HG03045 (cell line): ENCODE measurements around the gene GRIN3B.

Experiments
- ATAC-seq: cut with Tn5 transposase; IDR thresholded peaks from one replicate; pipeline ENCODE4 v1.9.1; 2021; ENCODE audit warnings: mild to moderate bottlenecking, moderate library complexity; ENCODE audit not compliant: unreplicated experiment

Gene GRIN3B

DNA sequence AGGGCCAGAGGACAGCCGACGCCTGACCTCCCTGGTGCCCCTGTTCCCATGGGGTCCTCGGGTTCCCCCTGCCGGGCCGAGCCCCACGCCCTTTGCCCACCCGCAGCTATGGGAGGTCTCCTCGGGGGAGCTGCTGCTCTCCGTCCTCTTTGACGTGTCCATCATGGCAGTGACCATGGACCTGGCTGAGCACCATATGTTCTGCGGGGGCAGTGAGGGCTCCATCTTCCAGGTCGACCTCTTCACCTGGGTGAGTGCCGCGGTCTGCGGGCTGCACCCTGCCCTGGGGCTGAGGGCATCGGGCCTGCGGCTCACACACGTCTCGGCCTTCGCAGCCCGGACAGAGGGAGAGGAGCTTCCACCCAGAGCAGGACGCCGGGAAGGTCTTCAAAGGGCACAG lies 9.5 kb upstream of the GRIN3B start:
- no peak for ATAC-seq

DNA sequence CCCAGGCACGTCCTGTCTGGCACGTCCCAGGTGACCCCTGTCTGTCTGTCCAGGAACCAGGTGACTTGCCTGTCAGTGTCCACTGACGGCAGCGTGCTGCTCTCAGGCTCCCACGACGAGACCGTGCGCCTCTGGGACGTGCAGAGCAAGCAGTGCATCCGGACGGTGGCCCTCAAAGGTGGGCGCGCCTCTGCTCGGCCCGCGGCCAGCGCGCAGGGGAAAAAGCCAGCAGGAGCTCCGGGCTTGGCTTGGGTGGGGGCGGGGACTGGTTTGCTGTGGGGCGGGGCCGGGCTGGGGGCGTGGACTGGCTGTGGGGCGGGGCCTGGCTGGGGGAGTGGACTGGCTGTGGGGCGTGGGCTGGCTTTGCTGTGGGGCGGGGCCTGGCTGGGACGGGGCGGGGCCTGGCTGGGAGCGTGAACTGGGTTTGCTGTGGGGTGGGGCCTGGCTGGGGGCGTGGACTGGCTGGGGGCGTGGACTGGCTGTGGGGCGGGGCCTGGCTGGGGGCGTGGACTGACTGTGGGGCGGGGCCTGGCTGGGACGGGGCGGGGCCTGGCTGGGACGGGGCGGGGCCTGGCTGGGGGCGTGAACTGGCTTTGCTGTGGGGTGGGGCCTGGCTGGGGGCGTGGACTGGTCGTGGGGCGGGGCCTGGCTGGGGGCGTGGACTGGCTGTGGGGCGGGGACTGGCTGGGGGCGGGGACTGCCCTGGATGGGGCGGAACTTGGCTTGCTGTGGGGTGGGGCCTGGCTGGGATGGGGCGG lies 8.9 kb upstream of the GRIN3B start:
- ATAC-seq: no peak

DNA sequence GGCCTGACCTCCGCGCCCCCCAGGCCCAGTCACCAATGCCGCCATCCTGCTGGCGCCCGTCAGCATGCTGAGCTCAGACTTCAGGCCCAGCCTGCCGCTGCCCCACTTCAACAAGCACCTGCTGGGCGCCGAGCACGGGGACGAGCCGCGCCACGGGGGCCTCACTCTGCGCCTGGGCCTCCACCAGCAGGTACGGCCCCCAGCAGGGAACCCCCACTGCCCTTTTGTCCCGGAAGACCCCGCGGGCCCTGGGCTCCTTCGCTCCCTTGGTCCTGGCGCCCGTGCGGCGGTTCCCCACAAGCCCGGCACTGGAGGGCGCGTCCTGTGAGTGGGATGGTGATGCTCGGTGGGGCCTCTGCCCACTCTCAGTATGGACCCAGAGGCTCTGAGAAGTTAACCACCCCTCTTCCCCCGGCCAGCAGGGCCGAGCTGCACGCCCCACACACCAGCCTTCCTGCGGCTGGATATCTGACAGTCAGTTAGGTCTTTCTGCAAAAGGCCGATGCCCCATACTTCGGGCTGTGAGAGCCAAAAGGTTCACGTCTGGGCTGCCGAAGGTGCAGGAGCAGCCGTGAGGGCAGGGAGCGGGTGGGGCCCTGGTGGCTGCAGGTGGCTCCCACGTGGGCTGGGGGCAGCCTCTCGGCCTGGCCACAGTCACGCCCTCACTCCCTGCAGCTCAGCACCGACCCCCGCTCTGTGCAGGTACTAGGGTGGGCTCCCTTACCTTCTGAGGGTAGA lies 8.1 kb upstream of the GRIN3B start:
- ATAC-seq: no peak

DNA sequence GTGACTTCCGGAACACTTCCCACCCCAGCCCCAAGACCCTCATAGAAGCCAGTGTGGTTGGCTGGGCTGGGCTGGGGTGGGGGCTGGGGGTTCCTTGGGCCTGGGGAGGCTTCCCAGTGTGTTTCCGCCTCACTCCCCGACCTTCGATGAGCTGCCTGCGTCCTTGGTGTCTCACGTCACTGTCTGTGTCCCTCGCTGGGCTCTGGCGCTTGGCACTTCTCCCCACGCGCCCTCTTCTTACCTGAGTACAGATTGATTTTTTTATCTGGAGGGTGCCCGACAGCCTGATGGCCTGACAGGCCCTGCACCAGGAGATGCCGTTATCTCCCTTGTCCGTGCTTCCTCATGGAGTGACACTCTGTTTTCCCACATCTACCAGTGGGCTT lies 7.6 kb upstream of the GRIN3B start:
- no peak for ATAC-seq

DNA sequence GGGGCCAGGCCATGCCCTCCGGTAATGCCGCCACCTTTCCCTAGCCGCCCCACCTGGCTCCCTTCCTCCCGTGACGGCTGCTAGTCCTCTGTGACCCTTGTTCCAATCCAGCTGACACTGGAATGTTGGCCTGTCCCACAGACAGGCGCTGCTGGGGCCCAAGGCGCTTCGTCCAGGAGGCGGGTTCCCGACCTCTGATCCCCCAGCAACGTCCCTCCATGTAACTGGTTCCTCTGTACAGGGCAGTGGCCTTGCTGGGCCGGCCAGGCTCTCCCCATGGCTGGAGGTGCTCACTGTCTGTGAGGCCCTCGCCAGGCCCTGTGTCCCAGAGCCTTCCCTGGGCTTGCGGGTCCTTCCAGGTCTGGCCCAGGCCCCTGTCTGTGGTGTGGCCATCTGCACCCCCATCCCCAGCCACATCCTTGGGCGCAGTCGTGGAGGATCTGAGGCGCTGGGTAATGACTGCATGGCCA lies 6.8 kb upstream of the GRIN3B start:
- ATAC-seq: no peak

DNA sequence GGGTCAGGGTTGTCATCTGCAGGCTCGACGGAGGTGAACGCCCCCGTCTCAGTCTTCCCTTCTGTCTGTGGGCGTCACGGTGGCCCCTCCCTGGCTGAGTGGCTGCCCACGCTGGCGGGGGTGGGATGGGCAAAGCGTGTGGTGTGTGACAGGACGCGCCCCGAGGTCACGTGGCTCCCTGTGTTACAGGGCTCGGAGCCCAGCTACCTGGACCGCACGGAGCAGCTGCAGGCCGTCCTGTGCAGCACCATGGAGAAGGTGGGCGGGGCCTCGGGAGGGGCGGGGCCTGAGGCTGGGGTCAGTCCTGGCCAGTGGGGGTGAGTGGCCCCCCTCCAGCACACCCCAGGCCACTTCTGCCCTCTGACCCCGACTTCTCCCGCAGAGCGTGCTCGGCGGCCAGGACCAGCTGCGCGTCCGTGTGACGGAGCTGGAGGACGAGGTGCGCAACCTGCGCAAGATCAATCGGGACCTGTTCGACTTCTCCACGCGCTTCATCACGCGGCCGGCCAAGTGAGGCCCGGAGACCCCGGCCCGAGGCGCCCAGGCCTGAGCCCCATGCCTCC lies 6.3 kb upstream of the GRIN3B start:
- ATAC-seq: no peak

DNA sequence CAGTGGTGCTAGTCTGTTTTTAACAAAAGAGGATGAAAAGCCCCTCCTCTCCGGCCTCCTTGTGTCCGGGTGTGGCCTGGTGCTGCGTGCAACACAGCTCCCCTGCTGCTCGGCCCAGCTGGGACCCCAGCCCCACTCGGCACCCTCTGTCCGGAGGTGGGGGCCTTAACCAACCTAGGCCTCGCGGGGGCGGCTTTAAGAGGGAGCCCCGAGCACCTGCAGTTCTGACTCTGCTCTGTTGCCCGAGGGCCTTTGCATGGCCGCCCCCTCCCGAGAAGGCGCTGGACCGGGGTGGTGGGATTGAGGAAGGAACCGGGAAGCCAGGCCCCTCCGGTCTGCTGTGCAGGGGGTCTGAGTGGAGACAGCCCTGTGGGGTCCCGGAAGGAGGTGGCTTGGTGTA lies 5.7 kb upstream of the GRIN3B start:
- ATAC-seq: no peak

DNA sequence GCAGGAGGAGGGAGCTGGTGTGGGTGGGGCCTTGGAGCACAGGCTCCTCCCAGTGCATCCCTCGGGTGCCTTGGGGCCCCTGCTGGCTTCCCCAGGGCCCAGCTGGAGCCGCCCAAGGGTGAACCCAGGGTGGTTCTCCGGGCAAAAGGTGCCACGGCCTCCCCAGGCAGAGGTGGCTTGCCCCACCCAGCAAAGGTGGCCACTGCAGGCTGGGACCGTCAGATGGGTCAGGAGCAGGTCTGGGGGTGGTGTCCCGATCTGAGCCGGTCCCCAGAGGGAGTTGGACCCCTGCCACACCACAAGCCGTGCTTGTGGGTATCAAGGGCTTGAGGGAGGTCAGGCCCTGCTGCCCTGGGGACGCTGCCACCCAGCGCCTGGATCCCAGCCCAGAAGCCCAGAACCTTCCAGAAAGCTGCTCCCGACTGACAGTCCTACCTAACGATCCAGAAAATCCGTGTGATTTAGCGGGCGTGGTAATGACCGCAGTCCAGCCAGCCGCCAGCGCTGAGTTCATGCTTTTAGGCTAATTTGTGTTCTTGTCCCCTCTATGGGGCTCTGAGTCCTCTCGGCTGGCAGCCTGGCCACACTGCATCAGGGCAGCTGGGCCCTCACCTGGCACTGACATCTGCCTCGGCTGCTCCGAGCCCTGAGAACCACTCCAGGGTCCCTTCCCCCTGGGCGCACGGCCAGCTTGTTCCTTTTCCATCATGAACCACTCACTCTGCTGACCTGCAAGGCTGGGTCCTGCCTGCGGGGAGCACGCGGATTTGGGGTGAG lies 5.0 kb upstream of the GRIN3B start:
- ATAC-seq: no peak

DNA sequence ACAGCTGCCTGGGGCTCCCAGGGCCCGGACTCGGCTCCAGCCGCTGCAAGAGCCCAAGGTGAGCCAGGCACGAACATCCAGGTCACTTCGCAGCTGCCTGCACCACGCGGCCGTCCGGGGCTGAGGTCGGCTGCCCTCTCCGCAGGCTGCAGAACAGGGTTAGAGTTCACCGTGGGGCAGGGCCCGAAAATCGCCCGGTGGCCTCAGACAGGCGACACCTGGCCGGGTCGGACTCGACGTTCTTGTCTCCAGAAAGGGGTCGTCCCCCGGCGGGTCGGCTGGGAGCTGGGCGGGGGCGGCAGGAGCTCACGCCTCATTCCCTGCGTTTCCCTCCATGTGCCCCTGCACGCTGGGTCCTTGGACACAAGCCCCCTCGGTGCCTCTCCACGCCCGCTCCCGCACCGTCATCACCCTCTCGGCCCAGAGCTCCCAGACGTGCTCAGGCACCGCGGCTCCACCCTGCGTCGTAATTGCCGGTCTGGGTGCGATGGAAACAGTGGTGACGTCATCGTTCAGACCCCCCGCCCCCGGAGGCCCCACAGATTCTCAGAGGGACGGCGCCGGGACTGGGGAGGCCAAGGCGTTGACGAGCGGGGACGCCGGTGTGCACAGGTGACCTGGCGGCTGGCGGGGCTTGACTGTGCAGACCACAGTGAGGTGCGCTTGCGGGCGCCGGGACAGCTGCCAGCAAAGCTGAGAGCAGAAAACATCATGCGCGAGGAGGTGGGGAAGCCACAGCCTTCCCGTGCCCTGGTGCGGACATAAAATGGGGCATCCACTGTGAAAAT lies 4.0 kb upstream of the GRIN3B start:
- ATAC-seq: no peak

DNA sequence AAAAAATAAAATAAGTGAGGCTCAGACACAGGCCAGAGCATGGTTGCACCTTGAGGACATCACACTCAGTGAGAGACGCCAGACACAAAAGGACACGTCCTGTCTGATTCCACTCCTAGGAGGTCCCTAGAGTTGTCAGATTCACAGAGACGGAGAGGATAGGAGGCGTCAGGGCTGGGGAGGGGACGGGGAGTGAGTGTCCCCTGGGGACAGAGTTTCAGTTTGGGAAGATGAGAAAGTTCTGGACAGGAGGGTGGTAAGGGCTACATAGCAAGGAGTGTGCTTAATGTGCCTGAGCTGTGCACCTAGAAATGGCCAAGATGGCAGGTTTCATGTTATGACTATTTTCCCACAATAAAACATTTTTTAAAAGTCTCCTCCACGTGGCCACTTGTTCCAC lies 2.2 kb upstream of the GRIN3B start:
- ATAC-seq: no peak

DNA sequence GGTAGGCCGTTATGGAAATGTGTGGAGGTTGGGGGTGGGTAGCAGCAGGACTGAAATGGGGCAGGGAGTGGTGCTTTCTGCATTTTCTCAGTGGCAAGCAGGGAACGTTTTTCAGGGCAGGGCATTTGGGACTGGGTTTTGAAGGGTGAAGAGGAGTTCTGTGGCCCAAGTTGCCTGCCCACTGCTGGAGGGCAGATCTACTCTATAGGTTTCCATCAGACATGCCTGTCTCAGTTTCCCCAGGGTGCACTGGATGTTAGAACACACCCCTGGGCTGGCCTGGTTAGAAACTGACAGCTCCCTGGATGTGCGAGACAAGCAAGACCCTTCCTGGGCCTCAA lies 870 bp upstream of the GRIN3B start:
- ATAC-seq: no peak

DNA sequence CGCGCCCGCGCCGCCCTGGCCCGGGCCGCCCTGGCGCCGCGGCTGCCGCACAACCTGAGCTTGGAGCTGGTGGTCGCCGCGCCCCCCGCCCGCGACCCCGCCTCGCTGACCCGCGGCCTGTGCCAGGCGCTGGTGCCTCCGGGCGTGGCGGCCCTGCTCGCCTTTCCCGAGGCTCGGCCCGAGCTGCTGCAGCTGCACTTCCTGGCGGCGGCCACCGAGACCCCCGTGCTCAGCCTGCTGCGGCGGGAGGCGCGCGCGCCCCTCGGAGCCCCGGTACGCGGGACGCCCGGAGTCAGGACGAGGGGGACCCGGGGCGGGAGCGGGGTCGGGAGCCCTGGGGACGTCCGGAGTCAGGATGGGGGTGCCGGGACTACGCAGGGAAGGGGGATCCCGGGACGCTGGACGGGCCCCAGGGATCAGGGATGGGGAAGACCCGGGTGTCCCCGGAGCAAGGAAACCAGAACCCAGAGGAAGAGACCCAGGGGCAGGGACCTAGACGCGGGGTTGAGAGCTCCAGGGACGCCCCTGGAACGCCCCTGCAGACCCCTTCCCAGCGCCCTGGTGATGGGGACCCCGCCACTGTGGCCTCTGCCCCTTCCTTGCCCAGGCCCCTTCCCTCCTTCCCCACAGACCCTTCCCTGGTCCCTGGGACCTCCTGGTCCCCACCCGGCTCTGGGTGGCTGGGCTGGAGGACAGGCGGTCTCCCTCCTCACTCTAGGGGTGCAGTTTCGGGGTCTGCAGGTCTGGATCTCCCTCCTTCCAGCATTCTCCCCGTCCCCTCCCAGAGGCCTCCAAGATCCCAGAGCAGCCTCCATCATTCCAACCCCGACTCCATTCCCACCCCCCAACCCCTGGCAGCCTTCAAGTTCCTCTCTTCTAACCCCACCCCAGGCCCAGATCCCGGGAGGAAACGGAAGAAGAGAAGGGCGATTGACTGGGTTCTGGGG lies 645 bp downstream of the GRIN3B start:
- no peak for ATAC-seq

DNA sequence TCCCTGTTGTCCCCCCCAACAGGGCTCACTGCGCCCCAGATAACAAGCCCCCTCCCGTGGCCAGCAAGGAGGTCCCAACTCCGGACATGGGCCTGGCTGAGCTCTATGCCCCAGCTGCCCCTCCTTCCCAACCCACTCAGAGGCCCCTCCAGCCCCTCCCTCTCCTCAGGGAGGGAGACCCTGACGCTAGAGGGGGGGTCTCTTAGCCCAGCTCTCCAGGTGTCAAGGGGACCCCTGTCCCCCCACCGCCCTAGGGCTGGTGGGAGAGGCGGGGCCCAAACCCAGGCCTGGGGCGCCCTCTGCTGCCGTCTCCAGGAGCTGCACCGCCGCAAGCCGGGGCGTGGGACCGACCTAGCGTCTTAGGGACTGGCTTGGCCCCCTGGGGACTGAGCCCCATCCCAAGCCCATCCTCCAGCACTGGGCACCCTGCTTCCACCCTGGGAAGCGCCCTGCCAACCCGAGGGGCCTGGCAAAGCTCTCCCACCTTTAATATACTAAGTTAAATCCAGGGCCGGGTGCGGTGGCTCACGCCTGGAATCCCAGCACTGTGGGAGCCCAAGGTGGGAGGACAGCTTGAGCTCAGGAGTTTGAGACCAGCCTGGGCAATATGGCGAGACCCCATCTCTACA lies 1.4 kb downstream of the GRIN3B start:
- ATAC-seq: no peak

DNA sequence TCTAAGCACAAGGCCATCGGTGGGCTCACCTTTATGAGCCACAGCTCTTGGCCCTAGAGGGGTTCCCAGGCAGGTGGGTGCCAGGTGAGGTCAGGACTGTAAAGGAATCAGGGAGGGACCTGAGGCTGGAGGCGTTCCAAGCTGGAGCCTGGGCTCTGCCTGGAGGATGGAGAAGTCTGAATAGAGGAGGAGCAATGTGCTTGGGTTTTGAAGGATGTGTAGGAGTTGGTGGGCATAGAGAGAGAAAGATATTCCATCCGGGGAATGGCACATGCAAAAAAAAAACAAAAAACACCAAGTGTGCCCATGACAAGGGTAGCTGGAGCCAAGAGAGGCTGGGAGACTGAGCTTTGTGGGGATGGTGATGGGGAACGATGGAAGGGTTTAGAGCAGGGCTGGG lies 2.4 kb downstream of the GRIN3B start:
- ATAC-seq: no peak

DNA sequence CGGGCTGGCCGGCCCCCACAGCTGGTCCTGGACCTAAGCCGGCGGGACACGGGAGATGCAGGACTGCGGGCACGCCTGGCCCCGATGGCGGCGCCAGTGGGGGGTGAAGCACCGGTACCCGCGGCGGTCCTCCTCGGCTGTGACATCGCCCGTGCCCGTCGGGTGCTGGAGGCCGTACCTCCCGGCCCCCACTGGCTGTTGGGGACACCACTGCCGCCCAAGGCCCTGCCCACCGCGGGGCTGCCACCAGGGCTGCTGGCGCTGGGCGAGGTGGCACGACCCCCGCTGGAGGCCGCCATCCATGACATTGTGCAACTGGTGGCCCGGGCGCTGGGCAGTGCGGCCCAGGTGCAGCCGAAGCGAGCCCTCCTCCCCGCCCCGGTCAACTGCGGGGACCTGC lies 3.1 kb downstream of the GRIN3B start:
- ATAC-seq: no peak

DNA sequence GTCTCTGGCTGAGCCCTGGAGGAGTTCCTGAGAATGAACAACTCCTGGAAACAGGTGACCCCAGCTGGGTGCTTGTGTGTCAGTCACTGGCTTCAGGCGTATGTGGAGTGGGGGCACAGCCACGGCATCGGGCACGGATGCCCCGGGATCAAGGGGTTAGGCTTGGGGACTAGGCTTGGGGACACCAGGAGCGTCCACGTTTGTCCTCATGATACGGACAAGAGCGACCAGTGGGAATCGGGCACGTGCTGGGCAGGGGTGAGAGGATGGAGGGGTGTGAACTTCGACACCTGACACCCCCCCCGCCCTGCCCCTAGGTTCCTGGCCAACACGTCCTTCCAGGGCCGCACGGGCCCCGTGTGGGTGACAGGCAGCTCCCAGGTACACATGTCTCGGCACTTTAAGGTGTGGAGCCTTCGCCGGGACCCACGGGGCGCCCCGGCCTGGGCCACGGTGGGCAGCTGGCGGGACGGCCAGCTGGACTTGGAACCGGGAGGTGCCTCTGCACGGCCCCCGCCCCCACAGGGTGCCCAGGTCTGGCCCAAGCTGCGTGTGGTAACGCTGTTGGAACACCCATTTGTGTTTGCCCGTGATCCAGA lies 4.1 kb downstream of the GRIN3B start:
- no peak for ATAC-seq

DNA sequence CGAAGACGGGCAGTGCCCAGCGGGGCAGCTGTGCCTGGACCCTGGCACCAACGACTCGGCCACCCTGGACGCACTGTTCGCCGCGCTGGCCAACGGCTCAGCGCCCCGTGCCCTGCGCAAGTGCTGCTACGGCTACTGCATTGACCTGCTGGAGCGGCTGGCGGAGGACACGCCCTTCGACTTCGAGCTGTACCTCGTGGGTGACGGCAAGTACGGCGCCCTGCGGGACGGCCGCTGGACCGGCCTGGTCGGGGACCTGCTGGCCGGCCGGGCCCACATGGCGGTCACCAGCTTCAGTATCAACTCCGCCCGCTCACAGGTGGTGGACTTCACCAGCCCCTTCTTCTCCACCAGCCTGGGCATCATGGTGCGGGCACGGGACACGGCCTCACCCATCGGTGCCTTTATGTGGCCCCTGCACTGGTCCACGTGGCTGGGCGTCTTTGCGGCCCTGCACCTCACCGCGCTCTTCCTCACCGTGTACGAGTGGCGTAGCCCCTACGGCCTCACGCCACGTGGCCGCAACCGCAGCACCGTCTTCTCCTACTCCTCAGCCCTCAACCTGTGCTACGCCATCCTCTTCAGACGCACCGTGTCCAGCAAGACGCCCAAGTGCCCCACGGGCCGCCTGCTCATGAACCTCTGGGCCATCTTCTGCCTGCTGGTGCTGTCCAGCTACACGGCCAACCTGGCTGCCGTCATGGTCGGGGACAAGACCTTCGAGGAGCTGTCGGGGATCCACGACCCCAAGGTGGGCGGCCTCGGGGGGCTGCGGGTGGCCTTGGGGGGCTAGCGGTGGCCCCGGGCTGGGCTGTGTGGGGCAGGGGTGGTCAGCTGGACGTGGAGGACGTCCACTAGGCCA lies 4.8 kb downstream of the GRIN3B start:
- ATAC-seq: no peak
